ENCODE results near the gene TLR1. TPM values are rescaled to one million over a fixed set of nuclear protein-coding genes. Genes with fewer than 3 reads are reported as not detected.
A peak's percentile ranks its signal among the peaks of the same experiment; 100 is the strongest.

The TLR1 gene, protein sequence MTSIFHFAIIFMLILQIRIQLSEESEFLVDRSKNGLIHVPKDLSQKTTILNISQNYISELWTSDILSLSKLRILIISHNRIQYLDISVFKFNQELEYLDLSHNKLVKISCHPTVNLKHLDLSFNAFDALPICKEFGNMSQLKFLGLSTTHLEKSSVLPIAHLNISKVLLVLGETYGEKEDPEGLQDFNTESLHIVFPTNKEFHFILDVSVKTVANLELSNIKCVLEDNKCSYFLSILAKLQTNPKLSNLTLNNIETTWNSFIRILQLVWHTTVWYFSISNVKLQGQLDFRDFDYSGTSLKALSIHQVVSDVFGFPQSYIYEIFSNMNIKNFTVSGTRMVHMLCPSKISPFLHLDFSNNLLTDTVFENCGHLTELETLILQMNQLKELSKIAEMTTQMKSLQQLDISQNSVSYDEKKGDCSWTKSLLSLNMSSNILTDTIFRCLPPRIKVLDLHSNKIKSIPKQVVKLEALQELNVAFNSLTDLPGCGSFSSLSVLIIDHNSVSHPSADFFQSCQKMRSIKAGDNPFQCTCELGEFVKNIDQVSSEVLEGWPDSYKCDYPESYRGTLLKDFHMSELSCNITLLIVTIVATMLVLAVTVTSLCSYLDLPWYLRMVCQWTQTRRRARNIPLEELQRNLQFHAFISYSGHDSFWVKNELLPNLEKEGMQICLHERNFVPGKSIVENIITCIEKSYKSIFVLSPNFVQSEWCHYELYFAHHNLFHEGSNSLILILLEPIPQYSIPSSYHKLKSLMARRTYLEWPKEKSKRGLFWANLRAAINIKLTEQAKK
- total RNA-seq = 17.2 TPM
- polyA plus RNA-seq = 4.4 TPM

GRCh38 chr4:38804654-38805295 is at the start of gene TLR1:
Gene TLR1, minus strand, starts transcription at chr4:38804791. Its CDS starts 5,960 bp downstream, at chr4:38798831.
- H3K27ac ChIP-seq (ENCODE audit: low read depth) = peak within 1 kb of the TSS; percentile 46
- no peak for DNase-seq (ENCODE audit: extremely low spot score)
- no peaks in the 10 kb centered on the region for H3K4me1 ChIP-seq (ENCODE audit: insufficient read depth)
- WGBS = 28% methylated on average over 7 of the region's 7 CpGs
- H3K36me3 ChIP-seq (ENCODE audit: insufficient read depth) = no peaks in the 10 kb centered on the region
- peak within 1 kb of the TSS; percentile 30 for H3K4me3 ChIP-seq (ENCODE audit: low read depth, low read length)

DNA sequence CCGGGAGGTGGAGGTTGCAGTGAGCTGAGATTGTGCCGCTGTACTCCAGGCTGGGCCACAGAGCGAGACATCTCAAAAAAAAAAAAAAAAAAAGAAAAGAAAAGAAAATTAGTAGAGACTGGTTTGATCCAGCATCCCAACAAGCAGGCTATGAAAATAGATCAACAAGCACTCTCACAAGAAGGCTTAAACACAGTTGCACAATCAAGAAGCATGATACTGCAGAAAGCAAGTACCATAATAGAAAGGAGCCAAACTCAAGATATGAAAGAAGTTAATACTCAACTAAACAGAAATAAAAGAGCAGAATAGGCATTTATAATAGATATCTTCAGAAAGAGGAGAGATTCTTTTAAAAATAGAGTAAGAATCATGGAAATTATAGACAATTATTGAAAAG is 41.4 kb upstream of the TLR1 start:
- no peaks in the 10 kb centered on the region for H3K36me3 ChIP-seq (ENCODE audit: insufficient read depth)
- no peak overlapping the region for H3K4me3 ChIP-seq (ENCODE audit: low read depth, low read length)
- no peaks in the 10 kb centered on the region for H3K4me1 ChIP-seq (ENCODE audit: insufficient read depth)
- H3K27ac ChIP-seq (ENCODE audit: low read depth) = no peak overlapping the region
- no peak for DNase-seq (ENCODE audit: extremely low spot score)
- WGBS = 83% methylated on average over 3 of the region's 3 CpGs

GRCh38 chr4:38842994-38843393 is 38.4 kb upstream of the TLR1 start:
- Histone ChIP-seq H3K4me3 (ENCODE audit: low read depth, low read length) (no peak overlapping the region), H3K27ac (ENCODE audit: low read depth) (no peak overlapping the region), H3K36me3 (ENCODE audit: insufficient read depth) (no peaks in the 10 kb centered on the region), H3K4me1 (ENCODE audit: insufficient read depth) (no peaks in the 10 kb centered on the region)
- WGBS = 81% methylated on average over 4 of the region's 4 CpGs
- no peak for DNase-seq (ENCODE audit: extremely low spot score)

- H3K4me1 ChIP-seq (ENCODE audit: insufficient read depth) = no peaks in the 10 kb centered on the region
- WGBS = 63% methylated on average over 2 of the region's 2 CpGs
- no peak overlapping the region for H3K27ac ChIP-seq (ENCODE audit: low read depth)
- no peaks in the 10 kb centered on the region for H3K36me3 ChIP-seq (ENCODE audit: insufficient read depth)
- no peak overlapping the region for H3K4me3 ChIP-seq (ENCODE audit: low read depth, low read length)
- DNase-seq (ENCODE audit: extremely low spot score) = no peak
These were observed 33.3 kb upstream of the TLR1 start for GRCh38 chr4:38837849-38838248.

DNA sequence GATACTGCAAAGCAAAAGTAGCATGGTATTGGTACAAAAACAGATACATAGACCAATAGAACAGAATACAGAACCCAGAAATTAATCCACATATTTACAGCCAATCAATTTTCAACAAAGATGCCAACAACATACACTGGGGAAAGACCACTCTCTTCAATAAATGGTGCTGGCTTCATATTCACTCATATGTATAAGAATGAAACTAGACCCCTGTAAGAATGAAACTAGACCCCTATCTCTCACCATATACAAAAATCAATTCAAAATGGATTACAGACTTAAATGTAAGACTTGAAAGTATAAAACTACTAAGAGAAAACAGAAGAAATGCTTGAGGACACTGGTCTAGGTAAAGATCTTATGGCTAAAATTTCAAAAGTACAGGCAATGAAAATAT is 32.7 kb upstream of the TLR1 start:
- Histone ChIP-seq H3K27ac (ENCODE audit: low read depth) (no peak overlapping the region), H3K4me1 (ENCODE audit: insufficient read depth) (no peaks in the 10 kb centered on the region), H3K36me3 (ENCODE audit: insufficient read depth) (no peaks in the 10 kb centered on the region), H3K4me3 (ENCODE audit: low read depth, low read length) (no peak overlapping the region)
- no peak for DNase-seq (ENCODE audit: extremely low spot score)

DNA sequence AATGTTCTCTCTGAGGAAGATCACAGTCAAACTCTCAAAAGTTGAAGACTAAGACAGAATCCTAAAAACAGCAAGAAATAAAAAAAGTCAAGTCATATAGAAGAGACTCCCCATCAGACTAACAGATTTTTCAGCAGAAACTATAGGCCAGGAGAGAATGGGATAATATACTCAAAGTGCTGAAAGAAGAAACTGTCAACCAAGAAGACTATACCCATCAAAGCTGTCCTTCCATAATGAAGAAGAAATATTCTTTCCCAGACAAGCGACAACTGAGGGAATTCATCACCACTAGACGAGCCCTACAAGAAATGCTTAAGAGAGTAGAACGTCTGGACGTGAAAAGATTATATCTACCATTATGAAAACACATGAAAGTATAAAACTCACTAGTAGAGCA is 30.0 kb upstream of the TLR1 start:
- no peak overlapping the region for H3K4me3 ChIP-seq (ENCODE audit: low read depth, low read length)
- H3K36me3 ChIP-seq (ENCODE audit: insufficient read depth) = no peaks in the 10 kb centered on the region
- 92% methylated on average over 4 of the region's 4 CpGs for WGBS
- no peaks in the 10 kb centered on the region for H3K4me1 ChIP-seq (ENCODE audit: insufficient read depth)
- no peak for DNase-seq (ENCODE audit: extremely low spot score)
- H3K27ac ChIP-seq (ENCODE audit: low read depth) = no peak overlapping the region

DNA sequence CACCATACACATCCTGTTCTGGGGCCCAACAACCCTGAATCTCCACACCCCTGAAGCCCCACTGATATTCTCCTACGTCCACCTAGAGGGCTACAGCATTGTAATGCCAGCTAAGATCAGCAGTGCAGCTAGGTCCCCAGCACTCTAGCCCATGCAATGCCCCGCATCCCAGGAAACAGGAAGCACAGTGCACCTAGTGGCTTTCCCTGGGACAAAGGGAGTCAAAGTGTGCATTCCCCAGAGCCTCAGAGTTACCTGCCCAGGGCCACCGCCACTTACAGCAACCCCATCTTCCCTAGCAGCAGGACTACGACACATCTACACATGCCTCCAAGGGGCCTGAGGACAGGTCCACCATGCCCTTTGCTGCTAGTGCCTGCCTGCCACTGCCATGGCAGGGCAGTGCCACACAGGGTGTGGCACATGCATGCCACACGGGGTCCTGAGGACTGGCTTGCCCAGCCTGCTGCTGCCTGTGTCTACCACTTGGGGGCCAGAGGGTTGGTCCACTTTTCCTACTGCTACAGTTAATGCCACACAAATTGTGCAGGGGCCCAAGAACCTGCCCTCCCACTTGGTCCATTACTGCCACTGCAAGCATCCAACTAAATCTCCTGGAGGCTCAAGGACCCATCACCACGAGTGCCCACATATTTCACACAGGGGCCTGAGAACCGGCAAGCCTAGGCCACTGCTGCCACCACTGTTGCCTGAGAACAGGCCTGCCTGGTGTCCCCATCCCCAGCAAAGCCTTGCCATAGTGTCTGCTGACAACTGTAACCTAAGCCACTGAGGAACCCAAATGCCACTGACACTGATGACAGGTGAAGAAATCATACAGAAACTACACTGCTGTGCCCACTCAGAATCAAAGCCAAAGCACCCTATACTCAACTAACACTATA is 28.3 kb upstream of the TLR1 start:
- no peaks in the 10 kb centered on the region for H3K36me3 ChIP-seq (ENCODE audit: insufficient read depth)
- 92% methylated on average over 7 of the region's 7 CpGs for WGBS
- H3K27ac ChIP-seq (ENCODE audit: low read depth) = no peak overlapping the region
- DNase-seq (ENCODE audit: extremely low spot score) = no peak
- H3K4me3 ChIP-seq (ENCODE audit: low read depth, low read length) = no peak overlapping the region
- no peaks in the 10 kb centered on the region for H3K4me1 ChIP-seq (ENCODE audit: insufficient read depth)

DNA sequence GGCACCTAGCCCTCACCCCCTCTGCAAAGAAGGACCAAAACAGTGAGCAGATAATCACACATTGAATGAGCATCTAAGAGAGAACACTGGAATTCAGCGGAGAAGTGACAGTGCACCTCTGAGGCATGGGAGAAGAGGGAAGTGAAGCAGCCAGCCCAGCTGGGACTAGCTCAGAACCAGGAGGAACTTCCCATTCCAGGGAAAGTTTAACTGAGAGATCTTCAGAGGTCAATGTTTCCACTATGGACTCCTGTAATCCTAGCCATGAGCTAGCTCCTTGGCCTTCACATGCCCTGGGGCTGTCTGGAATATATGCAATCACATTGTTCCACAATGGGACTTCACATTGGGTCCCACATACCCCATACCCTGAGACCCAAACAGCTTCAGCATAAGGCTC is 27.6 kb upstream of the TLR1 start:
- Histone ChIP-seq H3K36me3 (ENCODE audit: insufficient read depth) (no peaks in the 10 kb centered on the region), H3K4me3 (ENCODE audit: low read depth, low read length) (no peak overlapping the region), H3K4me1 (ENCODE audit: insufficient read depth) (no peaks in the 10 kb centered on the region), H3K27ac (ENCODE audit: low read depth) (no peak overlapping the region)
- no peak for DNase-seq (ENCODE audit: extremely low spot score)
- 95% methylated on average over 1 of the region's 1 CpG for WGBS

DNA sequence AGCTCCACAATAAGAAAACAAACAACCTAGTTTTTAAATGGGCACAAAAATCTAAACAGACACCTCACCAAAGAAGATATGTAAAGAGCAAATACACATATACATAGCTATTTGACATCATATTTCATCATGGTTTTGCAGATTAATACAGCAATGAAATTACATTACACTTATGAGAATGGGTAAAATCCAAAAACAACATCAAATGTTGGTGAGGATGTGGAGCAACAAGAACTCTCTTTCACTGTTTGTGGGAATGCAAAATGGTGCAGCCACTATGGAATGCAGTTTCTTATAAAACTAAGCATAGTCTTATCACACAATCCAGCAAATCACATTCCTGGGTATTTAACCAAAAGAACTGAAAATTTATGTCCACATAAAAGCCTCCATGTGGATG is 27.1 kb upstream of the TLR1 start:
- Histone ChIP-seq H3K4me3 (ENCODE audit: low read depth, low read length) (no peak overlapping the region), H3K36me3 (ENCODE audit: insufficient read depth) (no peaks in the 10 kb centered on the region), H3K27ac (ENCODE audit: low read depth) (no peak overlapping the region), H3K4me1 (ENCODE audit: insufficient read depth) (no peaks in the 10 kb centered on the region)
- no peak for DNase-seq (ENCODE audit: extremely low spot score)

DNA sequence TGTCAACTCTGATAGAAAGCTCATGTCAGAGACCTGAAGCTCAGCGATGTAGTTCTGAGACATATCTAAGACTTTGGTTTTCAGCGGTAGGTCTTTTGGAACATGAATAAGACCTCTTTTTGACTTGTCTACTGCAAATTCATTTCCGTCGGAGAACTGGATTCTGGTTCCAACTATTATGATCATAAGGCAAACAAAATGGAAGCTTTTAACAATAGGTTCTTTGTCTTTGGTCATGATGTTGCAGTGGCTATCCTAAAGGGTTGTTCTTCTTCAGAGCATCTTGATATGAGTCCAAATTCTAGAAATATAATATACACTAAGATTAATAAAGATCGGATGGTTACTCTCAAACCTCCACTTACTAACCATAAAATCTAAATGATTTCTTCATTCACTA is 24.6 kb upstream of the TLR1 start:
- no peak for DNase-seq (ENCODE audit: extremely low spot score)
- WGBS = 90% methylated on average over 5 of the region's 5 CpGs
- Histone ChIP-seq H3K36me3 (ENCODE audit: insufficient read depth) (no peaks in the 10 kb centered on the region), H3K4me1 (ENCODE audit: insufficient read depth) (no peaks in the 10 kb centered on the region), H3K27ac (ENCODE audit: low read depth) (no peak overlapping the region), H3K4me3 (ENCODE audit: low read depth, low read length) (no peak overlapping the region)

DNA sequence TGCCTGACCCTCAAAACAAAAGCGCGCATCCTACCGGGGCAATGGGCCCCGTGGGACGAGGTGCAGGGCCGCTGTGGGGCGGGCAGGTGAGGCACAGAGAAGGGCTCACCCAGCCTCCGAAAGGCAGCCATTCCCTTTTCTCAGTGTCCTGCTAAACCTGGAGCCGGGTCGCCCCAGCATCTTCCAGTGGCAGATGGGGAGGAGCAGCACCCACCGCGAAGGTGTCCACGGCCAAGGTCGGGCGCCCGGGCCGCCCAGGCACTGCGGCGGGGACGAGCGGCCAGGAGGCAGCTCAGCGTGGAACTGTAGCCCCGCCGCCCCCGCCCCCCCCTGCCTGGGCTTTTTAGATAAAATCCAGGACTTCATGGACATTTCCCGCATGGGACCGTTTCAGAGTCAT is 19.2 kb upstream of the TLR1 start:
- Histone ChIP-seq H3K4me3 (ENCODE audit: low read depth, low read length) (no peak overlapping the region), H3K4me1 (ENCODE audit: insufficient read depth) (no peaks in the 10 kb centered on the region), H3K36me3 (ENCODE audit: insufficient read depth) (no peaks in the 10 kb centered on the region), H3K27ac (ENCODE audit: low read depth) (no peak overlapping the region)
- WGBS = 96% methylated on average over 27 of the region's 27 CpGs
- no peak for DNase-seq (ENCODE audit: extremely low spot score)

DNA sequence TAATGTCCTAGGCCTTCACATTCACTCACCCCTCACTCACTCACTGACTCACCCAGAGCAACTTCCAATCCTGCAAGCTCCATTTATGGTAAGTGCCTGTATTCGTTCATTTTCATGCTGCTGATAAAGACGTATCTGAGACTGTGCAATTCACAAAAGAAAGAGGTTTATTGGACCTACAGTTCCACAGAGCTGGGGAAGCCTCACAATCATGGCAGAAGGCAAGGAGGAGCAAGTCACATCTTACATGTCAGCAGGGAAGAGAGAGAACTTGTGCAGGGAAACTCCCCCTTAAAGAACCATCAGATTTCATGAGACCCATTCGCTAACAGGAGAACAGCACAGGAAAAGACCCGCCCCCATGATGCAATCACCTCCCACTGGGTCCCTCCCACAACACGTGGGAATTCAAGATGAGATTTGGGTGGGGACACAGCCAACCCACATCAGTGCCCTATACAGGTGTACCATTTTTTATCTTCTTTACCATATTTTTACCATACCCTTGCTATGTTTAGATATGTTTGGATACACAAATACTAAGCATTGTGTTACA is 18.2 kb upstream of the TLR1 start:
- 85% methylated on average over 5 of the region's 5 CpGs for WGBS
- Histone ChIP-seq H3K36me3 (ENCODE audit: insufficient read depth) (no peaks in the 10 kb centered on the region), H3K4me1 (ENCODE audit: insufficient read depth) (no peaks in the 10 kb centered on the region), H3K4me3 (ENCODE audit: low read depth, low read length) (no peak overlapping the region), H3K27ac (ENCODE audit: low read depth) (no peak overlapping the region)
- no peak for DNase-seq (ENCODE audit: extremely low spot score)

- 85% methylated on average over 3 of the region's 3 CpGs for WGBS
- Histone ChIP-seq H3K27ac (ENCODE audit: low read depth) (no peak overlapping the region), H3K4me1 (ENCODE audit: insufficient read depth) (no peaks in the 10 kb centered on the region), H3K36me3 (ENCODE audit: insufficient read depth) (no peaks in the 10 kb centered on the region), H3K4me3 (ENCODE audit: low read depth, low read length) (no peak overlapping the region)
- no peak for DNase-seq (ENCODE audit: extremely low spot score)
These were observed 17.1 kb upstream of the TLR1 start for GRCh38 chr4:38821739-38822138.
